Measurements from ENCODE around the gene DPP9. TPM values are rescaled to one million over a fixed set of nuclear protein-coding genes. Genes with fewer than 3 reads are reported as not detected.

Gene DPP9
- total and polyA plus RNA-seq, 2 of the 13 experiments (the other 11 are each of a cell fraction or from before 2014, with no cell fraction given), result 8.4 to 25.8 TPM

- TF ChIP-seq ZNF280D (CRISPR knock-in tag; IDR thresholded peaks at IDR 0.05), result peak; percentile 41; the same call in 1 of the 2 replicates
- TF ChIP-seq ZNF713 (CRISPR knock-in tag; IDR thresholded peaks at IDR 0.05), result no peak
- 0 out of 2 replicates have a peak, but pooled peaks have one; percentile 21 for TF ChIP-seq KLF6 (CRISPR knock-in tag; IDR thresholded peaks at IDR 0.05)
- peak; percentile 39; the same call in 1 of the 2 replicates for TF ChIP-seq ZNF878 (CRISPR knock-in tag; IDR thresholded peaks at IDR 0.05)
- peak; percentile 64; the same call in 1 of the 2 replicates for TF ChIP-seq TBX2 (CRISPR knock-in tag; IDR thresholded peaks at IDR 0.05; ENCODE audit: borderline replicate concordance)
- peak; percentile 49; the same call in 1 of the 2 replicates for TF ChIP-seq ZNF770 (CRISPR knock-in tag; IDR thresholded peaks at IDR 0.05)
- 0 out of 2 replicates have a peak, but pooled peaks have one; percentile 17 for TF ChIP-seq PHF8 (CRISPR knock-in tag; IDR thresholded peaks at IDR 0.05)
- peak; percentile 38; the same call in 1 of the 2 replicates for TF ChIP-seq GABPB1 (CRISPR knock-in tag; IDR thresholded peaks at IDR 0.05)
- 0 out of 2 replicates have a peak, but pooled peaks have one; percentile 16 for TF ChIP-seq IRX3 (CRISPR knock-in tag; IDR thresholded peaks at IDR 0.05; ENCODE audit: borderline replicate concordance, low read depth)
- TF ChIP-seq FOXC1 (CRISPR knock-in tag; IDR thresholded peaks at IDR 0.05; ENCODE audit: borderline replicate concordance), result 0 out of 2 replicates have a peak, but pooled peaks have one; percentile 26
- no peak for TF ChIP-seq HNRNPK (IDR thresholded peaks at IDR 0.05; ENCODE audit: low read depth, low read length, poor library complexity, severe bottlenecking)
- no peak for TF ChIP-seq ZBTB21 (CRISPR knock-in tag; IDR thresholded peaks at IDR 0.05)
- no peak; the same call in 1 of the 2 replicates for TF ChIP-seq ZNF552 (CRISPR knock-in tag; IDR thresholded peaks at IDR 0.05; ENCODE audit: borderline replicate concordance)
- TF ChIP-seq AGO2 (optimal IDR thresholded peaks at IDR 0.05; ENCODE audit: low read depth, low read length), result peak; percentile 37
- no peak for TF ChIP-seq RBM22 (optimal IDR thresholded peaks at IDR 0.05; ENCODE audit: low read length)
- peak; percentile 76; the same call in 1 of the 2 replicates for TF ChIP-seq RERE (CRISPR knock-in tag; IDR thresholded peaks at IDR 0.05; ENCODE audit: low read depth)
- peak; percentile 65; the same call in 1 of the 2 replicates for TF ChIP-seq MEF2D (CRISPR knock-in tag; IDR thresholded peaks at IDR 0.05)
- peak; percentile 49; the same call in 1 of the 2 replicates for TF ChIP-seq MYC (CRISPR knock-in tag; IDR thresholded peaks at IDR 0.05; ENCODE audit: borderline replicate concordance)
Observed at GRCh38 chr19:4715529-4716221, 8.0 kb downstream of the DPP9 start (continued).
